HG03558 (cell line): ENCODE data around the gene INTU.
A peak's percentile ranks its signal among the peaks of the same experiment; 100 is the strongest.

Experiments used
- ATAC-seq: cut with Tn5 transposase; IDR thresholded peaks from one replicate; pipeline ENCODE4 v1.9.1; 2021; ENCODE audit warnings: moderate number of reproducible peaks; ENCODE audit not compliant: unreplicated experiment; ENCODE audit errors: extremely low read depth

Gene INTU

DNA sequence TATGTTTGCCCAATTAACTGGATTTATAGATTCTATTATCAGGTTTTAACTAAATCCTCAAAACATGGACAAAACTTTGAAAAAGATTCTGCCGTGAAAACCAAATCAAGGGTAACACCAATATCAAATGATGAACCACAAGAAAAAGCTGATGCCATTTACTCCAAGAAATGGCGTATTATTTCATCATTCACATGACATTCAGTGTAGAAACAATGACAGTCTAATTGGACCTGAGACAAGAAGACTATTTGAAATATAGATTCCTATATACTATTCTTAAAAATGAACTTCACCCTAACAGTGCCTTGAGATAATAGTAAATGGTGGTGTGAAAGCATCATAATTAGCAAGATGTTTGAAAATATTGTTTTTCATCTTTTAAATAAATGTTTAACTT lies 102.2 kb downstream of the INTU start:
- no peak for ATAC-seq

DNA sequence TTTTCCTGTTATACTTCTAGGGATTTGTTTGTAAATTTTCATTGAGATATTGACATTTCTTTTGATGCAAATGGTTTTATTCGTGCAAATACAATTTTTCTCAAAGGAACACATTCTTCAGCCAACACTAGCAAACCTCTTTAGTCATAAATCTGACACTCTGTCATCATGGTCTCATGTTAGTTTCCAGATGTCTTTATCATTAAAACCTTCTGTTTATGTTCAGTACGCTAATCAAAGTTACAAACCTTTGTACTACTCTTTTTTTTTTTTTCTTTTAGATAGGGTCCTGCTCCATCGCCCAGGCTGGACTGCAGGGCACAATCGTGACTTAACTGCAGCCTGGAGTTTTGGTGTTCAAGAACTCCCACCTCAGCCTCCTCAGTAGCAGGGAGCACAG lies 104.5 kb downstream of the INTU start:
- no peak for ATAC-seq

DNA sequence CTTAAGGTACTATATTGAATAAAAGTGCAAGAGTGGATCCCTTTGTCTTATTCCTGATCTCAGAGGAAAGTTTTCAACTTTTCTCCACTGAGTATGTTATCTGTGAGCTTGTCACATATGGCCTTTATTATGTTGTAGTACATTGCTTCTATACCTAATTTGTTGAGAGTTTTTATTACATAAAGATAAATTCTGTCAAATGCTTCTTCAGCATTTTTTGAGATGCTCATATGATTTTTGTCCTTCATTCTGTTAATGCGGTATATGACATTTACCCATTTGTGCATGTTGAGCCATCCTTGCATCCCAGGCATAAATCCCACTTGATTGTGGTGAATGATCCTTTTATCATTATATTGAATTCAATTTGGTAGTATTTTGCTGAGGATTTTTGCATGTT lies 108.5 kb downstream of the INTU start:
- ATAC-seq = no peak

DNA sequence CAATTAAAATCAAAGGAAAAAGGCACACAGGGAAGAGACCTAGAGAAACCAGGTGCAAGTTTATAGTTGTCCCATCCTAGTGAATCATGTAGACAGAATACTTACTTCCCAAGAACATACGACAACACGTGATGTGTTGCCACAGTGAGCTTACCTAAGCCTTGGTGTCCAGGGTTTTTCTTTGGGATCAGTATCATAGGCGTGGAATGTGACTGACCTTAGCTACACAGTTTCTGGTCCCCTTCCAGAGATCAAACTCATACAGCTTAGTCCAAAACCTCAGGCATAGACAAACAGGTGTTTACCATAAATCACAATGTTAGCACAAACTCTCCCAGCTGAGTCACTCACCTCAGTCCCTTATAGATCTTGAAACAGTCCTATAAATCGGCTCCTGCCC lies 115.1 kb downstream of the INTU start:
- ATAC-seq = no peak

DNA sequence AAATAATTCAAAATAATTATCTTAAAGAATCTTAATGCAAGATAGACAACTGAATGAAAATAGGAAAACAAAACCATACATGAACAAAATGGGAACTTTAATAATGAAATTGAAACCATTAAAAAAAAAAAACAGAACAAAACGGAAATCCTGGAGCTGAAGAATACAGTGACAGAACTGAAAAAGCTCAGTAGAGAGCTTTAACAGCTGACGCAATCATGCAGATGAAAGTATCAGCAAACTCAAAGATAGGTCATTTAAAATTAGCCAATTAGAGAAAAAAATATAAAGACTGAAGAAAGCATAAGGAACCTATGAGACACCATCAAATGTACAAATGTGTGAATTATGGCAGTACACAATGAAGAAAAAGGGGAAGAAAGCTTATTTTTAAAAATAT lies 116.2 kb downstream of the INTU start:
- ATAC-seq = no peak

DNA sequence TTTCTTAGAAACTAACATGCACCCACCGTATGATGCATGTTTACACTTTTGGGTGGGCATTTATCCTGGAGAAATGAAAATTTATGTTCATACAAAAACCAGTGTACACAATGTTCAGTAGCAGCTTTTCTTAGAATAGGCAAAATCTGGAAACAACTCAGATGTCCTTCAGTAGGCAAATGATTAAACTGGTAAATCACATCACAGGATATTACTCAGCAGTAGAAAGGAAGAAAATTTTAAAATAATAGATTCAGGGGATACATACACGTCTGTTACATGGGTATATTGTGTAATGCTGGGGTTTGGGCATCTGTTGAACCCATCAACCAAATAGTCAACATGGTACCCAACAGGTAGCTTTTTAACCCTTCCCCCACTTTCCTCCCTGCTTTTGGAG lies 124.1 kb downstream of the INTU start:
- no peak for ATAC-seq

DNA sequence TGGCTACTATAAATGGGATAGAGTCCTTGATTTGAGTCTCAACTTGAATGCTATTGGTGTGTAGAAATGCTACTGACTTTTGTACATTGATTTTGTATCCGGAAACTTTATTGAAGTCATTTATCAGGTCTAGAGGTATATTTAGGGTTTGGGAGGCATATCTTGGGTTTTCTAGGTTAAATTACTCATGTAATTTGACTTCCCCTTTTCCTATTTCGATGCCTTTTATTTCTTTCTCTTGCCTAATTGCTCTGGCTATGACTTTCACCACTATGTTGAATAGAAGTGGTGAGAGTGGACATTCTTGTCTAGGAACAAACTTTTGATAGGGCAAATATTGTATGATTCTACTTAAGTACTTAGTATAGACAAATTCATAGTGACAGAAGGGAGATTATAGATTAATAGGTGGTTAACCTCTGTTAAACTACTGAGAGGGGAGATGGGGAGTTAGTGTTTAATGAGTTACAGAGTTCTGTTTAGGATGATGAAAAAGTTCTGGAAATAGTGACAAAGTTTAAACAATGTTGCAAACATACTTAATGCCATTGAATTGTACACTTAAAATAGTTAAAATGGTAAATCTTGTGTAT lies 126.6 kb downstream of the INTU start:
- peak; percentile 67 for ATAC-seq

DNA sequence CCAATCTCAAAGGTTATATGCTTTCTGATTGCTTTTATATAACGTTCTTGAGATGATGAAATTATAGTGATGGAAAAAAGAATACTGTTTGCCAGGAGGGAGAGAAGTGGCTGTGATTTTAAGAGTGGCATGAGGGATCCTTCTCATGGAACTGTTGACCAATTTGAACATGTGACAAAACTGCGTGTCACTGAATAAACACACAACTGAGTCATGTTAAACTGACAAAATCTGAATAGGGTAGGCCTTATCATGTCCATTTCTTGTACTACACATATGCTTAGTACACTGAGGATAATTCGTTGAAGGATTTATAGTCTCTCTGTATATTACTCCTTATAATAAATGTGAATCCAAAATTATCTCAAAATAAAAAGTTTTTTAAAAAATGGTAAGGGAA lies 127.1 kb downstream of the INTU start:
- no peak for ATAC-seq

DNA sequence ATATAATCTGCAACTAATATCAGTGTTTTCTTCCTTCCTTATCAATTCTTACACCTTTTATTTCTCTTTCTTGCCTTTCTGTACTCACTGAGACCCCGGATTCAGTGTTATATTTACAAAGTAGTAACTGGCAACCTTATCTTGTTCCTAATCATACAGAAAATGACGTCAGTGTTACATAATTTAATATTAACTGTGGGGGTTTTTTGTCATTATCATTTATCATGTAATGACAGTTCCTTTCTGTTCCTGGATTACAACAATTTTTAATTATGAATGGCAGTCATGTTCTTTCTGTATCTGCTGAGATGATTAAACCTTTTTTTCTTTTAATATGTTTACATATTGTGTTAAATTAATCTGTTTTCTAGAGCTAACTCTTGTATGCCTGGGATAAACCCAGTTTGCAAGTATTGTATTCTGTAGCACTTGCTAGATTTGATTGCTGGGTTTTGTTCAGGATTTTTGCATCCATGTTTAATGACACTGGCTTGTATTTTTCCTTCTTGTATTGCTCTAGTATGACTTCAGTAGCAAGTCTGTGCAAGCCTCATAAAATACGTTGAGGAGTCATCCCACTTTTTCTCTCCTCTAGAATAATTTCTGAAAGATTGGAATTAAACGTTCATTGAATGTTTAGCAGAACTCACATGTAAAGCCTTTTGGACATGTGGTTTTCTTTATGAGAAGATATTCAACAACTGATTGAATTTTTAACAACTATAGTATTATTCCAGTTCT lies 138.9 kb downstream of the INTU start:
- ATAC-seq = no peak

DNA sequence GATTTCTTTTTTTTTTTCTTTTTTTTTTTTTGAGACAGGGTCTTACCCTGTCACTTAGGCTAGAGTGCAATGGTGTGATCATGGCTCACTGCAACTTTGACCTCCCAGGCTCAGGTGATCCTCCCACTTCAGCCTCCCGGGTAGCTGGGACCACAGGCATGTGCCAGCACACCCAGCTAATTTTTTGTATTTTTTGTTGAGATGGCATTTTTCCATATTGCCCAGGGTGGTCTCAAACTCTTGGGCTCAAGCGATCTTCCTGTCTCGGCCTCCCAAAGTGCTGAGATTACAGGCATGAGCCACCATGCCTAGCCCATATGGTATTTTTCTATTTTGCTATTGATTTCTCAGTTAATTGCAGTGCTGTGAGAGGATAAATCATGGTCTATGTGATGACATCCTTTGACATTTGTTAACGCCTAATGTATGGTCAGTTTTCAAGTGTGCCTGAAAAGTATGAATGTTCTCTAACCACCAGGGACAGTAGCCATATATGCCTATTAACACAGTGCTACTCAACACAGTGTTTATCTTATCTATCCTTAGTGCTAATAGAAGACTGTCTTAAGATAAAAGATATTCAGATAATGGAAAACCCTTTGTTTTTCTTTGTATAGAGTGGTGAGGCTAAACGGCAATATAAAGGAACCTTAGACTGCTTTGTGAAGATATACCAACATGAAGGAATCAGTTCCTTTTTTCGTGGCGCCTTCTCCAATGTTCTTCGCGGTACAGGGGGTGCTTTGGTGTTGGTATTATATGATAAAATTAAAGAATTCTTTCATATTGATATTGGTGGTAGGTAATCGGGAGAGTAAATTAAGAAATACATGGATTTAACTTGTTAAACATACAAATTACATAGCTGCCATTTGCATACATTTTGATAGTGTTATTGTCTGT lies 140.3 kb downstream of the INTU start:
- ATAC-seq = no peak

DNA sequence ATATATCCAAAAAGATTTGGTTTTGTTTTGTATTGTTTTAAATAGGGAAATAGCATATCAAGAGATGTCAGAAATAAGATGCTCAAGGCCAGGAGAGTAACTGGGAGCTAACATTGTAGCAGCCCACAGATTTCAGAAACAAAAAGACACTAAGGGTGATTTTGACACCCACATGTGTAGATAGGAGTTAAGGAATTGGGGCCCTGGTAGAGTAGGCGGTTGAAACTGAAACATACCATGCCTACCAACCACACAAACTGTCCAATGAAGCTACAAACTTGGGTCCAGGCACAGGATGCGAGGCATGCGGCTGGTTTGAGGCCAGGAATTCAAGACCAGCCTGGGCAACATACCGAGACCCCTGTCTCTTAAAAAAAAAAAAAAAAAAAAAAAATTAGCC lies 143.1 kb downstream of the INTU start:
- no peak for ATAC-seq
